ENCODE measurements around the gene TRIM24. TPM values are rescaled to one million over a fixed set of nuclear protein-coding genes. Genes with fewer than 3 reads are reported as not detected.

The TRIM24 gene
- total and polyA plus RNA-seq, 4 donors = 7.5 to 19.7 (median 11.2) TPM

DNA sequence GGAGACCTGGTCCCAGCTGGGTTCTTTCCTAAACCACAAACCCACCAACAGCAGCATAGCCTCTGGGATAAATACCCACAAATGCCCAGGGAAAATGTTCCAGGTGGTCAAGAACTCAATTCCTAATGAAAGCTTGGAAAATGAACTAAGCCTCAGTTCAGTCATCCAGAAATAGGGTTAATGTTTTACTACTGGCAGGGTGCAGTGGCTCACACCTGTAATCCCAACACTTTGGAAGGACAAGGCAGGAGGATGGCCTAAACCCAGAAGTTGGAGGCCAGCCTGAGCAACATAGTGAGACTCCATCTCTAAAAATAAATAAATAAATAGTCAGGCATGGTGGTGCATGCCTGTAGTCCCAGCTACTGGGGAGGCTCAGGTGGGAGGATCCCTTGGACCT, 158.9 kb downstream of the TRIM24 start:
- Histone ChIP-seq H3K4me1 (ENCODE audit: control insufficient read depth in 4 of 4, insufficient read depth in 4 of 4, low read length in 3 of 4) (peaks cover 1 to 7% (median 4%) of the 10 kb centered on the region in 4 donors), H3K36me3 (ENCODE audit: control insufficient read depth in 4 of 4, insufficient read depth in 3 of 4, low read depth in 1 of 4, low read length in 3 of 4) (no peaks in the 10 kb centered on the region), H3K9me3 (ENCODE audit: control insufficient read depth in 4 of 4, low read length in 3 of 4) (no peaks in the 10 kb centered on the region), H3K4me3 (ENCODE audit: low read depth in 1 of 3, low read length in 3 of 3) (no peak overlapping the region), H3K9ac (ENCODE audit: low read depth in 1 of 2, low read length in 2 of 2) (no peak overlapping the region), H3K27ac (ENCODE audit: low read depth in 1 of 2, low read length in 2 of 2) (no peak overlapping the region), H3K27me3 (ENCODE audit: control insufficient read depth in 4 of 4, insufficient read depth in 4 of 4, low read length in 3 of 4) (no peaks in the 10 kb centered on the region)
- no peak for DNase-seq (ENCODE audit: low spot score)
- TF ChIP-seq HNF4A (conservative IDR thresholded peaks at IDR 0.05) (peak in 1 of 2 donors; percentile 7), FOXA2 (IDR thresholded peaks at IDR 0.05) (no peak), RXRA (IDR thresholded peaks at IDR 0.05) (peak in 1 of 2 donors; percentile 16), SP1 (IDR thresholded peaks at IDR 0.05) (peak; percentile 12), TAF1 (conservative IDR thresholded peaks at IDR 0.05) (no peak)
- TF ChIP-seq, protein P1, sequence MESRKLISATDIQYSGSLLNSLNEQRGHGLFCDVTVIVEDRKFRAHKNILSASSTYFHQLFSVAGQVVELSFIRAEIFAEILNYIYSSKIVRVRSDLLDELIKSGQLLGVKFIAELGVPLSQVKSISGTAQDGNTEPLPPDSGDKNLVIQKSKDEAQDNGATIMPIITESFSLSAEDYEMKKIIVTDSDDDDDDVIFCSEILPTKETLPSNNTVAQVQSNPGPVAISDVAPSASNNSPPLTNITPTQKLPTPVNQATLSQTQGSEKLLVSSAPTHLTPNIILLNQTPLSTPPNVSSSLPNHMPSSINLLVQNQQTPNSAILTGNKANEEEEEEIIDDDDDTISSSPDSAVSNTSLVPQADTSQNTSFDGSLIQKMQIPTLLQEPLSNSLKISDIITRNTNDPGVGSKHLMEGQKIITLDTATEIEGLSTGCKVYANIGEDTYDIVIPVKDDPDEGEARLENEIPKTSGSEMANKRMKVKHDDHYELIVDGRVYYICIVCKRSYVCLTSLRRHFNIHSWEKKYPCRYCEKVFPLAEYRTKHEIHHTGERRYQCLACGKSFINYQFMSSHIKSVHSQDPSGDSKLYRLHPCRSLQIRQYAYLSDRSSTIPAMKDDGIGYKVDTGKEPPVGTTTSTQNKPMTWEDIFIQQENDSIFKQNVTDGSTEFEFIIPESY (IDR thresholded peaks at IDR 0.05) = no peak
- TF ChIP-seq, protein P2, sequence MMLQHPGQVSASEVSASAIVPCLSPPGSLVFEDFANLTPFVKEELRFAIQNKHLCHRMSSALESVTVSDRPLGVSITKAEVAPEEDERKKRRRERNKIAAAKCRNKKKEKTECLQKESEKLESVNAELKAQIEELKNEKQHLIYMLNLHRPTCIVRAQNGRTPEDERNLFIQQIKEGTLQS (IDR thresholded peaks at IDR 0.05) = no peak

DNA sequence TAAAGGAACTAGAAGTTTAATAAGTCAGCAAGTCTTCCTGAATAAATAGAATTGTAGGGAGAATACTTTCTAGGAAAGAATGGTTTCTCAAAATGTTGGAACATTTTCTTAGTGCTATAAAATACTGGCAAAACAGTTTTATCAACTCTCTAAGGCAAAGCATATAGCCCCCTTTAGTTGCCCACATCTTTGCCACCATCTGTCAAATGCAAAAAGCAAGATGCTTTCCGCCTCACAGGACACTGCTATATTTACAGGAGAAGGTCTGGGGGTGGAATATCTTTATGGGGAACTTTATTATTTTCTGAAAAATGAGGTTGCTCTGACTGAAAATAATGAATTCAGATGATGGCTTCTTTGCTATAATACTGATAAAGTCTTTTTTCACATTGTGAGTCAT, 162.8 kb downstream of the TRIM24 start:
- 94% methylated on average over 1 of the region's 1 CpG for WGBS
- no peaks in the 10 kb centered on the region for H3K27me3 ChIP-seq (ENCODE audit: control insufficient read depth in 4 of 4, insufficient read depth in 4 of 4, low read length in 3 of 4)
- H3K9me3 ChIP-seq (ENCODE audit: control insufficient read depth in 4 of 4, low read length in 3 of 4) = no peaks in the 10 kb centered on the region
- TF ChIP-seq, protein P3, sequence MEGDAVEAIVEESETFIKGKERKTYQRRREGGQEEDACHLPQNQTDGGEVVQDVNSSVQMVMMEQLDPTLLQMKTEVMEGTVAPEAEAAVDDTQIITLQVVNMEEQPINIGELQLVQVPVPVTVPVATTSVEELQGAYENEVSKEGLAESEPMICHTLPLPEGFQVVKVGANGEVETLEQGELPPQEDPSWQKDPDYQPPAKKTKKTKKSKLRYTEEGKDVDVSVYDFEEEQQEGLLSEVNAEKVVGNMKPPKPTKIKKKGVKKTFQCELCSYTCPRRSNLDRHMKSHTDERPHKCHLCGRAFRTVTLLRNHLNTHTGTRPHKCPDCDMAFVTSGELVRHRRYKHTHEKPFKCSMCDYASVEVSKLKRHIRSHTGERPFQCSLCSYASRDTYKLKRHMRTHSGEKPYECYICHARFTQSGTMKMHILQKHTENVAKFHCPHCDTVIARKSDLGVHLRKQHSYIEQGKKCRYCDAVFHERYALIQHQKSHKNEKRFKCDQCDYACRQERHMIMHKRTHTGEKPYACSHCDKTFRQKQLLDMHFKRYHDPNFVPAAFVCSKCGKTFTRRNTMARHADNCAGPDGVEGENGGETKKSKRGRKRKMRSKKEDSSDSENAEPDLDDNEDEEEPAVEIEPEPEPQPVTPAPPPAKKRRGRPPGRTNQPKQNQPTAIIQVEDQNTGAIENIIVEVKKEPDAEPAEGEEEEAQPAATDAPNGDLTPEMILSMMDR (IDR thresholded peaks at IDR 0.05; ENCODE audit: low read depth, low read length, missing input control) = no peak
- TF ChIP-seq HNF4A (conservative IDR thresholded peaks at IDR 0.05) (no peak), YY1 (IDR thresholded peaks at IDR 0.05) (no peak), EGR1 (IDR thresholded peaks at IDR 0.05; ENCODE audit: low read depth in 2 of 2) (no peak)
- TF ChIP-seq, protein P1 (IDR thresholded peaks at IDR 0.05) = no peak
- H3K36me3 ChIP-seq (ENCODE audit: control insufficient read depth in 4 of 4, insufficient read depth in 3 of 4, low read depth in 1 of 4, low read length in 3 of 4) = no peaks in the 10 kb centered on the region
- DNase-seq (ENCODE audit: low spot score) = no peak
- no peak overlapping the region for H3K9ac ChIP-seq (ENCODE audit: low read depth in 1 of 2, low read length in 2 of 2)
- no peak overlapping the region for H3K4me3 ChIP-seq (ENCODE audit: low read depth in 1 of 3, low read length in 3 of 3)
- no peak overlapping the region for H3K27ac ChIP-seq (ENCODE audit: low read depth in 1 of 2, low read length in 2 of 2)
- peaks cover 1 to 5% (median 4%) of the 10 kb centered on the region in 4 donors for H3K4me1 ChIP-seq (ENCODE audit: control insufficient read depth in 4 of 4, insufficient read depth in 4 of 4, low read length in 3 of 4)

Measured in liver (tissue), 9 donors.